Stimulated activated CD8-positive, alpha-beta memory T cell treated with anti-CD3 and anti-CD28 coated beads, Interleukin-4, amount 100 ng/mL, for 48 hours (primary cell): ENCODE data around the gene ANKFY1.
"Not testable (repeated sequence)": the region's sequence is repeated elsewhere in the genome, so short reads cannot be mapped to it uniquely, and the experiment has no call there.

Experiments
- DNase-seq: peaks from one replicate; pipeline ENCODE4 v3.0.0-alpha.2; 2020

The ANKFY1 gene

GRCh38 chr17:4255271-4255670 lies 8.5 kb downstream of the ANKFY1 start:
- DNase-seq, result not testable (repeated sequence)

- DNase-seq, result no peak
Observed at GRCh38 chr17:4250887-4251286, 12.9 kb downstream of the ANKFY1 start.

- no peak for DNase-seq
Observed at GRCh38 chr17:4249452-4250029, 14.2 kb downstream of the ANKFY1 start.

- no peak for DNase-seq
Observed at GRCh38 chr17:4248504-4249277, 15.1 kb downstream of the ANKFY1 start.

- no peak for DNase-seq
Observed at GRCh38 chr17:4247971-4248388, 15.8 kb downstream of the ANKFY1 start.

GRCh38 chr17:4247361-4247970 lies 16.3 kb downstream of the ANKFY1 start:
- no peak for DNase-seq

- no peak for DNase-seq
Observed at GRCh38 chr17:4246674-4247073, 17.1 kb downstream of the ANKFY1 start.

GRCh38 chr17:4241535-4241934 lies 22.2 kb downstream of the ANKFY1 start:
- DNase-seq, result no peak

- DNase-seq, result no peak
Observed at GRCh38 chr17:4236456-4236855, 27.3 kb downstream of the ANKFY1 start.

GRCh38 chr17:4235372-4236279 lies 28.2 kb downstream of the ANKFY1 start:
- DNase-seq, result no peak

GRCh38 chr17:4234401-4234800 lies 29.4 kb downstream of the ANKFY1 start:
- no peak for DNase-seq

GRCh38 chr17:4233668-4234258 lies 30.0 kb downstream of the ANKFY1 start:
- DNase-seq, result no peak

GRCh38 chr17:4232168-4232813 lies 31.5 kb downstream of the ANKFY1 start:
- DNase-seq, result no peak

GRCh38 chr17:4229627-4230541 lies 33.9 kb downstream of the ANKFY1 start:
- no peak for DNase-seq

- no peak for DNase-seq
Observed at GRCh38 chr17:4221899-4222659, 41.7 kb downstream of the ANKFY1 start.

GRCh38 chr17:4221163-4221562 lies 42.6 kb downstream of the ANKFY1 start:
- no peak for DNase-seq

GRCh38 chr17:4220655-4221054 lies 43.1 kb downstream of the ANKFY1 start:
- no peak for DNase-seq

GRCh38 chr17:4219241-4219640 lies 44.5 kb downstream of the ANKFY1 start:
- no peak for DNase-seq

GRCh38 chr17:4215882-4216570 lies 47.8 kb downstream of the ANKFY1 start:
- DNase-seq, result no peak

- no peak for DNase-seq
Observed at GRCh38 chr17:4214157-4214556, 49.6 kb downstream of the ANKFY1 start.
